GM12873 (cell line): Measurements from ENCODE around the gene HECTD4.

Experiments
- CTCF ChIP-seq: IDR thresholded peaks from 2 replicates; pipeline ENCODE4 v1.5.1; 2012; ENCODE audit warnings: low read depth, mild to moderate bottlenecking, moderate library complexity, low read length, control low read depth; ENCODE audit not compliant: insufficient read depth; ENCODE audit errors: missing control alignments

Gene HECTD4

GRCh38 chr12:112241176-112241575 is 141.1 kb downstream of the HECTD4 start:
- TF ChIP-seq CTCF = no peak

- no peak for TF ChIP-seq CTCF
These were observed 142.3 kb downstream of the HECTD4 start for GRCh38 chr12:112239881-112240280.

DNA sequence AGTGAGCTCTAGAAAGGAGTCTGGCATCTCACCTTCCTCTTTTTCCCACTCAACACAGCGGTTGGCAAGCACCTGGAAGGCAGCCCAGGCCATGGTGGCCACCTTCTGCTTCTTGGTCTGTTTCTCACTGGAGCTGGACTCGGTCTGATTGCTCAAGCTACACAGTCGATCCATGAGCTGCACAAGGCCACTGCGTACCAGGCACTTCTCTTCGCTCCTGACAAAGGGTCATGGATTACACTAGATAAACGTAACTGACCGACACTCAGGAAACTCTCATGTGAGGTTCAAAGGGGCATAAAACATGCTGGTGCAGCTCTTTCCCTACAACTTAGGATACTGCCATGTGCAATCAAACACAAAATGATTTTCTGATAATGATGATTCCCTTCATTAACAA is 143.2 kb downstream of the HECTD4 start:
- TF ChIP-seq CTCF = no peak

GRCh38 chr12:112238441-112238840 is 143.8 kb downstream of the HECTD4 start:
- no peak for TF ChIP-seq CTCF

DNA sequence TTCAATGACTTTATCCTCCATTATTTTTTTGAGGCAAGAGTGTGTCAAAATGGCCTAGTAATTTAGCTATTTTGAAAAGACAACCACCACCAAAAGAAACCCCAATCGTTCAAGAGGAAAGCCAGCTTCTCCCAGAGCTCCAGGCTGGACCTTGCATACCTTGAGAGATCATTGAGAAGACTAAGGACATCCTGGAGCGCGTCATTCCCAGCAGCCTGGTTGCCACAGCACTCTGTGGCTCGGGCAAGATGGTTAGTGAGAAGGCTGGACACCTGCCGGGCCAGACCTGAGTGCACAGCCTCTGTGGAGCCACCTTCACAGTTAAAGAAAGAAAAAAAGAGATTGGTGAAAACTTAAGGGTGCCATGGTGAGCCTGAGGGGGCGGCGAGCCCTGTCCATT is 145.4 kb downstream of the HECTD4 start:
- no peak for TF ChIP-seq CTCF

DNA sequence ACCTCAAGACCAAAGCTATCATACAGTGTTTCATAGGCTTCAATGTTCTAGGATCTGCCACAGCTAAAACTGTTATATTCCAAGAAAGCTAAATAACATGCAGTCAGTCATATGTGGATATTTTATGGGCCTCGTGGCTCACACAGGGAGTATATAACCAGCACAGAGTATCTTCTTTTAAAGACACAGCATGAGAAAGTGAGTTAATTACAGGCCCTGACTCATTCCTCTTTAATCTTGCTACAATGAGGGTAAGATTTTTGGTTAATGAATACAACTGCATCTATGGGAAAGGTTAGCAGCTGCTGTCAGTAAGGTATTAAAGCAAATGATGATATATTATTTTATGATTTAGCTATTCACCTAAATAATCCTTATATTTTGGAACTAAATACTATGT is 145.8 kb downstream of the HECTD4 start:
- no peak for TF ChIP-seq CTCF

- TF ChIP-seq CTCF = no peak
These were observed 147.9 kb downstream of the HECTD4 start for GRCh38 chr12:112234303-112234702.
